Activated T-cell treated with anti-CD3 and anti-CD28 coated beads, Interleukin-2, amount 50 U/mL, for 72 hours (primary cell): ENCODE results near the gene CNBD2. TPM values are rescaled to one million over a fixed set of nuclear protein-coding genes. Genes with fewer than 3 reads are reported as not detected.
A peak's percentile ranks its signal among the peaks of the same experiment; 100 is the strongest.
"Not testable (repeated sequence)": the region's sequence is repeated elsewhere in the genome, so short reads cannot be mapped to it uniquely, and the experiment has no call there.

Experiments used
- ATAC-seq, 2 donors: fragments of 150-1000 bp; cut with Tn5 transposase; replicated peaks in 1 of 2; 2 replicates each; pipeline ENCODE4 v1.10.0; 2021; ENCODE audit warnings: moderate library complexity in 2 of 2, mild to moderate bottlenecking in 1 of 2
- DNase-seq, 2 donors: peaks; one replicate each; pipeline ENCODE4 v3.0.0; 2021 to 2022; ENCODE audit warnings: mixed read lengths in 1 of 2
- H3K27ac Mint-ChIP-seq: one replicate; pipeline ENCODE4 v1.8.0; 2022; ENCODE audit warnings: mild to moderate bottlenecking, moderate library complexity, mixed read lengths
- H3K27me3 Mint-ChIP-seq: one replicate; pipeline ENCODE4 v1.8.0; 2022; ENCODE audit warnings: low read depth, mixed read lengths
- H3K36me3 Mint-ChIP-seq, 2 donors: one replicate each; pipeline ENCODE4 v1.8.0; 2022; ENCODE audit warnings: mixed read lengths in 2 of 2, mild to moderate bottlenecking in 1 of 2; ENCODE audit not compliant: insufficient read depth in 2 of 2
- H3K4me1 Mint-ChIP-seq: one replicate; pipeline ENCODE4 v1.8.0; 2022; ENCODE audit warnings: low read depth, mixed read lengths
- H3K4me3 Mint-ChIP-seq, 2 donors: one replicate each; pipeline ENCODE4 v1.8.0; 2022; ENCODE audit warnings: mild to moderate bottlenecking in 2 of 2, mixed read lengths in 2 of 2, moderate library complexity in 2 of 2
- H3K9me3 Mint-ChIP-seq, 2 donors: one replicate each; pipeline ENCODE4 v1.8.0; 2022; ENCODE audit warnings: mixed read lengths in 2 of 2
- total RNA-seq, 2 donors: library from RNA; stranded (reverse); gene quantifications; one replicate each; pipeline ENCODE4 v1.2.3, GENCODE V29; 2022

Gene CNBD2
- total RNA-seq, 2 donors from 2014 or later, result 8.4 to 10.2 TPM

DNA sequence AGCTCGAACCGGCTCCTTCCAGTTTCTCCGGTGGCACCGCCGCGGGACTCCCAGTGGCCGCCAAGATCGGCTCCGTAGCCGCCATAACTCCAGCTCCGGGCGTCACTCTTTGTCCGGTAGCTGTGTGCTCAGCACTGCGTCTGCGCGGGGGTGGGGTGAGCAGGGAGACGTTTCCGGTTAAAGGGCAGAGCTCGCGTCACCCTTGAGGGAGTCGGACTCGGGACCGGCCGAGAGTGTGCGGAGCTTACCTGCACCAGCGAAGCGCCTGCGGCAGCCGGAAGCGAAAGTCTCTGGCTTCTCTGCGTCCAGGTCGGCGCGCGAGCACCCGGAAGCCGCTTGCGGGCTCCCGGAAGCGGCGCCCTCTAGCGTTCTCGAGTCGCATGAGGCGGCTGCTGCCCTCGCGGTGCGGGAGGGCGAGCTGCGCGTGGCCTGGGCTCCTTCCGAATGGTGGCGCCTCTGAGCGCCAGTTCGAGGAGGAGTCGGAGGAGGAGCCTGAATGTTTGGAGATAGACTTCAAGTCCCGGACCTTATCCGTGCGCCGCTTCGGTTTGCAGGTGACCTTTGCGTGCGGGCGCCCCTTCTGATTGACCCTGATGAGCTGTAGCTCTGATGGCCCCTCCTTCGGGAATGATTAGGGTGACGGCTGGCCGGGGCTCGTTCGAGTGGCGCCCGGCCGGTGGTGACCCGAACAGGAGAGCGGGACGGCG lies 14.0 kb upstream of the CNBD2 start, which contains the start of gene SCAND1:
Gene SCAND1 (minus strand): TSS at position 303 of the 707 bp plus-strand sequence. CDS start 218 bp downstream, at position 85.
- DNase-seq (peak; percentile 97 to 99), ATAC-seq (peak; percentile 90 to 93)
- Mint-ChIP-seq H3K4me1 (peaks cover 15% of the 10 kb centered on the region), H3K9me3 (peaks cover 1 to 2% of the 10 kb centered on the region in 2 donors), H3K27me3 (no peaks in the 10 kb centered on the region), H3K27ac (peak within 1 kb of the TSS; percentile 99), H3K4me3 (peak within 1 kb of the TSS; percentile 100), H3K36me3 (peaks cover 8 to 10% of the 10 kb centered on the region in 2 donors)

DNA sequence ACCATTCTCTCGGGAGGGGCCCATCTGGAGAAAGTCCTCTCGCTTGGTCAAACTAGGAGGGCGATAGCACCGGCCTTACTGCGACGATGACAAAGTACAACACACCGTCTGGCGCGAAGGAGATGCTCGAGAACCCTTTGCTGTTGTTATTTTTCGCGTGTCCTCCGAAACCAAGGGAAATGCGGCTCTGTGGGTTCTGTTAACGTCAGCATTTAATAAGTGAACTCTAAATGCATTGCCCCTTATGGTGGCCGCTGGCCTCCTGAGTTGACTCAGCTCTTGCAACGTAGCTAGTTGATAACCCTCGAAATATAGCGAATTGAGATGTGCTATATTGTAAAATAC lies 13.5 kb upstream of the CNBD2 start:
- Mint-ChIP-seq H3K4me3 (peak overlapping the region; percentile 100), H3K36me3 (peaks cover 6 to 11% of the 10 kb centered on the region in 2 donors), H3K9me3 (peaks cover 2 to 4% of the 10 kb centered on the region in 2 donors), H3K27me3 (no peaks in the 10 kb centered on the region), H3K4me1 (peaks cover 15% of the 10 kb centered on the region), H3K27ac (peak overlapping the region; percentile 99)
- DNase-seq, result peak in 1 of 2 donors; percentile 30
- no peak for ATAC-seq

DNA sequence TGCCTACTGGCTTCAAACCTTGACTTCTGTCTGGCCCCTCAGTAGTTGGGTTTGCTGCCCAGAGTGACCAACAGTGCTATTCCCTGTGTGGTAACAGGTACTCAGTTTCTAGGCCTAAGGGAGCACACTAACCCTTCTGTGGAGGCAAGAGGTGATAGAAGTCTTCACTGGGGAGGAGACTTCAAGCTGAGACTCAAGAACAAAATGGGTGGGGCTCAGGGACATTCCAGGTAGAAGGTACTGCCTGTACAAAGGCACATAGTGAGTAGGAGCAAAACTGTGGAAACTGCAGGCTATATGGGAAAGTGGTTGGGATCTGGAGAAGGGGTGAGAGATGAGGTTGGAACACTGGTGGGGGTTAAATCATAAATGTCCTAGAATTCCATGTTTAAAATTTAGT lies 11.8 kb upstream of the CNBD2 start:
- no peak for ATAC-seq
- DNase-seq, result no peak
- peaks cover 6 to 11% of the 10 kb centered on the region in 2 donors for H3K36me3 Mint-ChIP-seq
- no peak overlapping the region for H3K4me3 Mint-ChIP-seq
- peaks cover 15% of the 10 kb centered on the region for H3K4me1 Mint-ChIP-seq
- H3K27me3 Mint-ChIP-seq, result no peaks in the 10 kb centered on the region
- peaks cover 2 to 4% of the 10 kb centered on the region in 2 donors for H3K9me3 Mint-ChIP-seq
- H3K27ac Mint-ChIP-seq, result no peak overlapping the region

DNA sequence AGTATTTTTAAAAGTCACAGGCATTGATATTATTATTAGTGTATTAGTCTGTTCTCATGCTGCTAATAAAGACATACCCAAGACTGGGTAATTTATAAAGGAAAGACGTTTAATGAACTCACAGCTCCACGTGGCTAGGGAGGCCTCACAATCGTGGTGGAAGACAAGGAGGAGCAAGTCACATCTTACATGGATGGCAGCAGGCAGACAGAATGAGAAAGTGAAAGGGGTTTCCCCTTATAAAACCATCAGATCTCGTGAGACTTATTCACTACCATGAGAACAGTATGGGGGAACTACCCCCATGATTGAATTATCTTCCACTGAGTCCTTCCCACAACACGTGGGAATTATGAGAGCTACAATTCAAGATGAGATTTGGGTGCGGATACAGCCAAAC lies 9.1 kb upstream of the CNBD2 start:
- H3K27ac Mint-ChIP-seq, H3K4me1 Mint-ChIP-seq, H3K36me3 Mint-ChIP-seq, ATAC-seq, H3K9me3 Mint-ChIP-seq, DNase-seq, H3K4me3 Mint-ChIP-seq, H3K27me3 Mint-ChIP-seq: not testable (repeated sequence)

- H3K36me3 Mint-ChIP-seq, result peaks cover 2 to 4% of the 10 kb centered on the region in 2 donors
- H3K9me3 Mint-ChIP-seq, result peaks cover 2 to 4% of the 10 kb centered on the region in 2 donors
- DNase-seq, result no peak
- H3K4me1 Mint-ChIP-seq, result peaks cover 5% of the 10 kb centered on the region
- ATAC-seq, result no peak
- H3K27ac Mint-ChIP-seq, result no peak overlapping the region
- H3K27me3 Mint-ChIP-seq, result no peaks in the 10 kb centered on the region
- H3K4me3 Mint-ChIP-seq, result no peak overlapping the region
Measured at GRCh38 chr20:35963878-35964277, 4.5 kb upstream of the CNBD2 start.

DNA sequence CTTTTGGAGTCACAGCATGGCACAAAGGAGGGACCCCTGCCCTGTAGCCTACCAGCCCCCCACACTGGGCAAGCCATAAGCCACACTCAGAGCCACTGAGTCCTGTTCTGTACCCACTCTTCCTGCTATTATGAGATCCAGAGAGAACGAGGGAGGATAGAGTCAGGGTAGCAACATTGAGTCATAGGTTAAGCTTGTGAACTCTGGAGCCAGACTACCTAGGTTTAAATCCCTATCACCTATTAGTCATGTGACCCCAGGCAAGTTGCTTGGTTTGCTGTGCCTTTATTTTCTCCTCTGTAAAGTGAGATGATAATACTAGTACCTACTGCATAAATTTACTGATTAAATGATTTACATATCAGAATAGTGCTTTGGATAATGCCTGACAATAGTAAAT lies 540 bp downstream of the CNBD2 start:
- H3K27me3 Mint-ChIP-seq, result no peaks in the 10 kb centered on the region
- no peak overlapping the region for H3K4me3 Mint-ChIP-seq
- DNase-seq (no peak), ATAC-seq (no peak)
- H3K27ac Mint-ChIP-seq, result no peak overlapping the region
- no peaks in the 10 kb centered on the region for H3K36me3 Mint-ChIP-seq
- H3K4me1 Mint-ChIP-seq, result peaks cover 5% of the 10 kb centered on the region
- H3K9me3 Mint-ChIP-seq, result no peaks in the 10 kb centered on the region

DNA sequence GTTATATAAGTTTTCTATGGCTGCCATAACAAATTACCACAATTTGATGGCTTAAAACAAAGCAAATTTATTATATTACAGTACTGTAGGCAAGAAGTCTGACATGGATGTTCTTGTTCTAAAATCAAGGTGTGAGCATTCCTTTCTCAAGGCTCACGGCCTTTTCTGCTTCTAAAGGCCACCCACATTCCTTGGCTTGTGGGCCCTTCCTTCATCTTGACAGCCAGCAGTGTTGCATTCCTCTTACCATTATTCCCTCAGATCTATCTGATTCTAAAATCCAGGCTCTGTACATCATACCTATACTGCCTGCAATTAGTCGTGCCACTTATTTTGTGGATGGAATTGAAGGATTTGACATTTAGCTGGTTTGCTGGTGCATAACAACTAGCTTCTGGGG lies 3.6 kb downstream of the CNBD2 start:
- Mint-ChIP-seq H3K4me1 (peaks cover under 1% of the 10 kb centered on the region), H3K27ac (no peak overlapping the region), H3K4me3 (no peak overlapping the region), H3K36me3 (no peaks in the 10 kb centered on the region), H3K9me3 (no peaks in the 10 kb centered on the region), H3K27me3 (no peaks in the 10 kb centered on the region)
- ATAC-seq, result no peak
- DNase-seq, result no peak

- Mint-ChIP-seq H3K27ac (no peak overlapping the region), H3K9me3 (no peaks in the 10 kb centered on the region), H3K27me3 (no peaks in the 10 kb centered on the region), H3K4me3 (no peak overlapping the region), H3K4me1 (no peaks in the 10 kb centered on the region), H3K36me3 (no peaks in the 10 kb centered on the region)
- ATAC-seq (no peak), DNase-seq (no peak)
Measured at GRCh38 chr20:35972462-35972861, 4.1 kb downstream of the CNBD2 start.

- Mint-ChIP-seq H3K36me3 (no peaks in the 10 kb centered on the region), H3K27ac (no peak overlapping the region), H3K9me3 (no peaks in the 10 kb centered on the region), H3K4me1 (no peaks in the 10 kb centered on the region), H3K27me3 (no peaks in the 10 kb centered on the region), H3K4me3 (no peak overlapping the region)
- ATAC-seq, result no peak
- no peak for DNase-seq
Measured at GRCh38 chr20:35974256-35974655, 5.9 kb downstream of the CNBD2 start.

GRCh38 chr20:35975576-35976373 lies 7.4 kb downstream of the CNBD2 start:
- DNase-seq, result no peak
- no peaks in the 10 kb centered on the region for H3K36me3 Mint-ChIP-seq
- no peaks in the 10 kb centered on the region for H3K9me3 Mint-ChIP-seq
- H3K27me3 Mint-ChIP-seq, result no peaks in the 10 kb centered on the region
- H3K27ac Mint-ChIP-seq, result no peak overlapping the region
- no peaks in the 10 kb centered on the region for H3K4me1 Mint-ChIP-seq
- ATAC-seq, result no peak
- H3K4me3 Mint-ChIP-seq, result no peak overlapping the region

DNA sequence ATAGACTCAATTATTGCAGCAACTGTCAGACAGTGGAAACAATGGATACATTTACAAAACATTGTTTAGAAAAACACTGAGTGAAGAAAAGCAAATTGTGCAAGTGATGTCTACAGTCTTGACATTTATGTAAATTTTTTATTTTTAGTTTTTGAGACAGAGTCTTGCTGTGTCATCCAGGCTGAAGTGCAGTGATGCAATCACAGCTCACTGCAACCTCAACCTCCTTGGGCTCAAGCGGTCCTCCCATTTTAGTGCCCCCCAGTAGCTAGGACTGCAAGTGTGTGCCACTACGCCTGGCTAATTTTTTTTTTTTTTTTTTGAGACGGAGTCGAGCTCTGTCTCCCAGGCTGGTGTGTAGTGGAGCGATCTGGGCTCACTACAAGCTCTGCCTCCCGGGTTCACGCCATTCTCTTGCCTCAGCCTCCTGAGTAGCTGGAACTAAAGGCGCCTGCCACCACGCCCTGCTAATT lies 9.7 kb downstream of the CNBD2 start:
- no peaks in the 10 kb centered on the region for H3K27me3 Mint-ChIP-seq
- no peak overlapping the region for H3K4me3 Mint-ChIP-seq
- H3K9me3 Mint-ChIP-seq, result no peaks in the 10 kb centered on the region
- ATAC-seq, result no peak
- DNase-seq, result no peak
- H3K27ac Mint-ChIP-seq, result no peak overlapping the region
- H3K36me3 Mint-ChIP-seq, result no peaks in the 10 kb centered on the region
- H3K4me1 Mint-ChIP-seq, result no peaks in the 10 kb centered on the region

- no peak overlapping the region for H3K27ac Mint-ChIP-seq
- no peaks in the 10 kb centered on the region for H3K4me1 Mint-ChIP-seq
- no peak overlapping the region for H3K4me3 Mint-ChIP-seq
- H3K27me3 Mint-ChIP-seq, result no peaks in the 10 kb centered on the region
- ATAC-seq (no peak), DNase-seq (no peak)
- H3K9me3 Mint-ChIP-seq, result no peaks in the 10 kb centered on the region
- H3K36me3 Mint-ChIP-seq, result no peaks in the 10 kb centered on the region
Measured at GRCh38 chr20:35979544-35979943, 11.2 kb downstream of the CNBD2 start.

DNA sequence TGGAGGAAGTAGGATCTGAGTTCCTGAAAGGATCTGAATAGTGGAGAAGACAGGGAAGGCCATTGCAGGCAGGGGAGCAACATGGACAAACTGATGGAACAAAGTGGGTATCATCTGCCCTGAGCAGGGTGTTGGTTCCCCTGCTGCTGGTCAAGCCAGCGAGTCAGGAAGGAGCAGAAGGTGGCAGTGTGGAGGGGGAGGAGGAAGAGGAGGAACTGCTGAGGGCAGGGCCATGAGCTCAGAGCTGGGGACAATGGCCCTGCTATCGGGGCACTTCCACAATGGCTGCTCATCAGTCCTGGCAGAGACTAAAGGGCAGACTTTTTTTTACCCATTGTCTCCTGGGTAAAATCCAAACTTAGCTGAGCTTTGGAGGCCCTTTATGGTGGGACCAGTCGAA lies 13.6 kb downstream of the CNBD2 start:
- no peaks in the 10 kb centered on the region for H3K27me3 Mint-ChIP-seq
- ATAC-seq (no peak), DNase-seq (no peak)
- H3K27ac Mint-ChIP-seq, result no peak overlapping the region
- H3K36me3 Mint-ChIP-seq, result no peaks in the 10 kb centered on the region
- no peaks in the 10 kb centered on the region for H3K4me1 Mint-ChIP-seq
- no peaks in the 10 kb centered on the region for H3K9me3 Mint-ChIP-seq
- no peak overlapping the region for H3K4me3 Mint-ChIP-seq
